HG03139 (cell line): ENCODE results near the gene SERINC5.

Experiments used
- ATAC-seq: cut with Tn5 transposase; IDR thresholded peaks from one replicate; pipeline ENCODE4 v1.9.1; 2021; ENCODE audit not compliant: unreplicated experiment

SERINC5 gene

GRCh38 chr5:80230269-80230992, 25.4 kb downstream of the SERINC5 start:
- no peak for ATAC-seq

- ATAC-seq, result no peak
These were observed 26.0 kb downstream of the SERINC5 start for GRCh38 chr5:80229902-80230255.

- no peak for ATAC-seq
These were observed 27.8 kb downstream of the SERINC5 start for GRCh38 chr5:80227979-80228596.

- no peak for ATAC-seq
These were observed 29.9 kb downstream of the SERINC5 start for GRCh38 chr5:80225934-80226326.

GRCh38 chr5:80225189-80225933, 30.5 kb downstream of the SERINC5 start:
- no peak for ATAC-seq

GRCh38 chr5:80223561-80223960, 32.3 kb downstream of the SERINC5 start:
- ATAC-seq, result no peak

- ATAC-seq, result no peak
These were observed 35.5 kb downstream of the SERINC5 start for GRCh38 chr5:80220245-80220897.

GRCh38 chr5:80219391-80219790, 36.5 kb downstream of the SERINC5 start:
- no peak for ATAC-seq

GRCh38 chr5:80217667-80218066, 38.2 kb downstream of the SERINC5 start:
- no peak for ATAC-seq

GRCh38 chr5:80216753-80217596, 38.9 kb downstream of the SERINC5 start:
- no peak for ATAC-seq

GRCh38 chr5:80216096-80216495, 39.8 kb downstream of the SERINC5 start:
- ATAC-seq, result no peak

GRCh38 chr5:80215523-80215922, 40.3 kb downstream of the SERINC5 start:
- ATAC-seq, result no peak

GRCh38 chr5:80213466-80213865, 42.4 kb downstream of the SERINC5 start:
- ATAC-seq, result no peak

- ATAC-seq, result no peak
These were observed 43.6 kb downstream of the SERINC5 start for GRCh38 chr5:80212171-80212667.

- ATAC-seq, result no peak
These were observed 44.5 kb downstream of the SERINC5 start for GRCh38 chr5:80211327-80211726.

GRCh38 chr5:80210014-80210413, 45.8 kb downstream of the SERINC5 start:
- no peak for ATAC-seq

- ATAC-seq, result no peak
These were observed 47.5 kb downstream of the SERINC5 start for GRCh38 chr5:80208381-80208780.

- ATAC-seq, result no peak
These were observed 48.0 kb downstream of the SERINC5 start for GRCh38 chr5:80207832-80208231.

GRCh38 chr5:80206282-80206681, 49.6 kb downstream of the SERINC5 start:
- ATAC-seq, result no peak

- no peak for ATAC-seq
These were observed 50.0 kb downstream of the SERINC5 start for GRCh38 chr5:80205846-80206245.
